Astrocyte (in vitro differentiated cells and primary cell): ENCODE measurements around the gene CASKIN1. TPM values are rescaled to one million over a fixed set of nuclear protein-coding genes. Genes with fewer than 3 reads are reported as not detected.

Experiments used
- DNase-seq: peaks from one replicate; pipeline ENCODE4 v3.0.0-alpha.2; 2010; ENCODE audit warnings: low read depth
- FAIRE-seq: peaks from 2 replicates; lab custom pipeline; 2011; peaks lifted over from hg19 to GRCh38; lab: Jason Lieb, UNC
- H2AFZ ChIP-seq: 2 replicates; pipeline ENCODE4 v1.6.0; 2012; ENCODE audit warnings: low read depth, low read length, inconsistent platforms
- H3K27ac ChIP-seq: 2 replicates; pipeline ENCODE4 v1.5.1; 2011; ENCODE audit warnings: low read depth, low read length, inconsistent platforms
- H3K27me3 ChIP-seq: 2 replicates; pipeline ENCODE4 v1.6.0; 2011; ENCODE audit warnings: low read length, inconsistent platforms; ENCODE audit not compliant: insufficient read depth
- H3K36me3 ChIP-seq: 2 replicates; pipeline ENCODE4 v1.5.1; 2011; ENCODE audit warnings: low read length, inconsistent platforms; ENCODE audit not compliant: insufficient read depth
- H3K4me1 ChIP-seq: 2 replicates; pipeline ENCODE4 v1.5.1; 2011; ENCODE audit warnings: low read length, inconsistent platforms; ENCODE audit not compliant: insufficient read depth
- H3K4me2 ChIP-seq: 2 replicates; pipeline ENCODE4 v1.6.0; 2012; ENCODE audit warnings: low read length, inconsistent platforms
- H3K4me3 ChIP-seq: 2 replicates; pipeline ENCODE4 v1.5.1; 2011; ENCODE audit warnings: low read depth, mild to moderate bottlenecking, low read length, inconsistent platforms; ENCODE audit not compliant: insufficient read depth
- H3K79me2 ChIP-seq: 2 replicates; pipeline ENCODE4 v1.6.0; 2012; ENCODE audit warnings: mild to moderate bottlenecking, low read length, inconsistent platforms; ENCODE audit not compliant: insufficient read depth
- H3K9ac ChIP-seq: 2 replicates; pipeline ENCODE4 v1.6.0; 2012; ENCODE audit warnings: mild to moderate bottlenecking, low read length, inconsistent platforms
- H3K9me3 ChIP-seq: 2 replicates; pipeline ENCODE4 v1.5.1; 2012; ENCODE audit warnings: low read depth, mild to moderate bottlenecking, low read length, inconsistent platforms; ENCODE audit not compliant: insufficient read depth
- H4K20me1 ChIP-seq: 2 replicates; pipeline ENCODE4 v1.6.0; 2012; ENCODE audit warnings: low read length, inconsistent platforms; ENCODE audit not compliant: insufficient read depth
- H3K27ac Mint-ChIP-seq: one replicate; pipeline ENCODE4 v1.8.0; 2021; ENCODE audit warnings: mild to moderate bottlenecking, mixed read lengths; ENCODE audit not compliant: unreplicated experiment
- H3K27me3 Mint-ChIP-seq: one replicate; pipeline ENCODE4 v1.8.0; 2021; ENCODE audit warnings: low read depth, mixed read lengths; ENCODE audit not compliant: unreplicated experiment
- H3K36me3 Mint-ChIP-seq: one replicate; pipeline ENCODE4 v1.8.0; 2021; ENCODE audit warnings: low read depth, mixed read lengths; ENCODE audit not compliant: unreplicated experiment
- H3K4me1 Mint-ChIP-seq: one replicate; pipeline ENCODE4 v1.8.0; 2021; ENCODE audit warnings: low read depth, mixed read lengths; ENCODE audit not compliant: unreplicated experiment
- H3K4me3 Mint-ChIP-seq: one replicate; pipeline ENCODE4 v1.8.0; 2021; ENCODE audit warnings: mild to moderate bottlenecking, moderate library complexity, mixed read lengths; ENCODE audit not compliant: unreplicated experiment
- H3K9me3 Mint-ChIP-seq: one replicate; pipeline ENCODE4 v1.8.0; 2021; ENCODE audit warnings: mild to moderate bottlenecking, mixed read lengths; ENCODE audit not compliant: unreplicated experiment
- EZH2 ChIP-seq: IDR thresholded peaks from 2 replicates; pipeline ENCODE4 v1.6.1; 2012; ENCODE audit warnings: mild to moderate bottlenecking, low read length, inconsistent platforms; ENCODE audit not compliant: insufficient read depth
- total RNA-seq: library from RNA; stranded (reverse); gene quantifications from 2 replicates; pipeline ENCODE4 v1.2.1, GENCODE V29; 2021
- TF ChIP-seq, protein P1 (sequence below): IDR thresholded peaks from 2 replicates; pipeline ENCODE4 v1.5.1; 2011; ENCODE audit warnings: low read depth, mild to moderate bottlenecking, inconsistent platforms, low read length, moderate library complexity; ENCODE audit not compliant: insufficient read depth

Gene CASKIN1
- total RNA-seq, 1 donor from 2014 or later, result 0.66 TPM

DNA sequence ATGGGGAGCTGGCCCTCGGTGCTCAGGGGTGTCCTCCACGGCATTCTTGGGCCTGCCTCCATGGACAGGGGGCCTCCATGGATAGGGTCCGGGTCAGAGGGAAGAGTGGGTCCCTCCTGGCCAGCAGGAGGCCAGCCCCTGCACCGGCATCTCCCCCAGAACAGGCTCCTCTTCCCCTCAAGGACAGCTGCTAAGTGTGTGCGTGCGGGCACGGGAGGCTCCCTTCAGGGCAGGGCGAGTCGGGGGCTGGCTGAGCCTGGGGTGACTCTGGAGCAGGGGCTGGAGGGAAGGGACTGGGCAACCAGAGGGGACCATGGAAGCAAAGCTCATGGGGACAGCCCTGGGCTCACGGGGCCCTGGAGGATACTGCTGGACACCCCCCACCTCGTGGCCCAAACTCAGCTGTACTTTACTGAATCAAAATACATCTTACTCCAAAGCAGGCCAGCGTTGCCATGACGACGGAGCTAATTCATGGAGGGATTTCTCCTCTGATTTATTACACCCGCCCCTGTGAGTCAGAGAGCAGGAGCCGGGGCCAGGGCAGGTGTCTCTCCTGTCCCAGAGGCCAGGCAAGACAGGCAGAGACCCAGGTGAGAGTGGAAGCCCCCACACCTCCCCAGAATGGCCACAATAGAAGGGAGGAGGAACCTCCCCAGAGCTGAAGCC, 2.1 kb downstream of the CASKIN1 start:
- Histone ChIP-seq H3K36me3 (no peaks in the 10 kb centered on the region), H3K4me3 (no peak overlapping the region), H3K4me2 (no peak overlapping the region), H3K9me3 (no peaks in the 10 kb centered on the region), H3K79me2 (no peaks in the 10 kb centered on the region), H2AFZ (no peak overlapping the region), H3K9ac (no peak overlapping the region), H3K27me3 (peaks cover 26% of the 10 kb centered on the region), H3K4me1 (no peaks in the 10 kb centered on the region), H4K20me1 (peaks cover 11% of the 10 kb centered on the region), H3K27ac (no peak overlapping the region)
- TF ChIP-seq EZH2, result no peak
- TF ChIP-seq, protein P1, sequence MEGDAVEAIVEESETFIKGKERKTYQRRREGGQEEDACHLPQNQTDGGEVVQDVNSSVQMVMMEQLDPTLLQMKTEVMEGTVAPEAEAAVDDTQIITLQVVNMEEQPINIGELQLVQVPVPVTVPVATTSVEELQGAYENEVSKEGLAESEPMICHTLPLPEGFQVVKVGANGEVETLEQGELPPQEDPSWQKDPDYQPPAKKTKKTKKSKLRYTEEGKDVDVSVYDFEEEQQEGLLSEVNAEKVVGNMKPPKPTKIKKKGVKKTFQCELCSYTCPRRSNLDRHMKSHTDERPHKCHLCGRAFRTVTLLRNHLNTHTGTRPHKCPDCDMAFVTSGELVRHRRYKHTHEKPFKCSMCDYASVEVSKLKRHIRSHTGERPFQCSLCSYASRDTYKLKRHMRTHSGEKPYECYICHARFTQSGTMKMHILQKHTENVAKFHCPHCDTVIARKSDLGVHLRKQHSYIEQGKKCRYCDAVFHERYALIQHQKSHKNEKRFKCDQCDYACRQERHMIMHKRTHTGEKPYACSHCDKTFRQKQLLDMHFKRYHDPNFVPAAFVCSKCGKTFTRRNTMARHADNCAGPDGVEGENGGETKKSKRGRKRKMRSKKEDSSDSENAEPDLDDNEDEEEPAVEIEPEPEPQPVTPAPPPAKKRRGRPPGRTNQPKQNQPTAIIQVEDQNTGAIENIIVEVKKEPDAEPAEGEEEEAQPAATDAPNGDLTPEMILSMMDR, result no peak
- no peak for FAIRE-seq
- Mint-ChIP-seq H3K27ac (no peak overlapping the region), H3K36me3 (peaks cover 3% of the 10 kb centered on the region), H3K9me3 (no peaks in the 10 kb centered on the region), H3K4me1 (no peaks in the 10 kb centered on the region), H3K4me3 (no peak overlapping the region), H3K27me3 (peaks cover 37% of the 10 kb centered on the region)
- no peak for DNase-seq

DNA sequence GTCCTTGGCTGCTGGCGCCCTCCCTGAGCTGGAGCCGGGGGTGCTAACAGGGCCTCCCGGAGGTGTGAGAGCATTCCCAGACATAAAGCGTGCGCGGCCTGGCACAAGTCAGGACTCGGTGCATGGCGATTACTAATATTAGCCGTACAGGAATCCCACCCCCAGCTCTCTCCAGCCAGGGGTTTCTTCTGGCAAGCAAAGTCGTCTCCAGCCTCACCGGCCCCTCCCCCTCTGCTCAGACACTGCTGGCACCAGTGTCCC, 5.0 kb downstream of the CASKIN1 start:
- Mint-ChIP-seq H3K36me3 (peaks cover 3% of the 10 kb centered on the region), H3K4me1 (no peaks in the 10 kb centered on the region), H3K4me3 (no peak overlapping the region), H3K27ac (no peak overlapping the region), H3K27me3 (peaks cover 21% of the 10 kb centered on the region), H3K9me3 (no peaks in the 10 kb centered on the region)
- DNase-seq (no peak), FAIRE-seq (no peak)
- H3K4me2 ChIP-seq, result no peak overlapping the region
- H2AFZ ChIP-seq, result no peak overlapping the region
- TF ChIP-seq, protein P1, result no peak
- no peak for TF ChIP-seq EZH2
- no peak overlapping the region for H3K4me3 ChIP-seq
- H3K4me1 ChIP-seq, result no peaks in the 10 kb centered on the region
- H4K20me1 ChIP-seq, result peaks cover 11% of the 10 kb centered on the region
- no peak overlapping the region for H3K9ac ChIP-seq
- no peaks in the 10 kb centered on the region for H3K9me3 ChIP-seq
- H3K36me3 ChIP-seq, result no peaks in the 10 kb centered on the region
- H3K27me3 ChIP-seq, result peaks cover 6% of the 10 kb centered on the region
- no peaks in the 10 kb centered on the region for H3K79me2 ChIP-seq
- no peak overlapping the region for H3K27ac ChIP-seq

DNA sequence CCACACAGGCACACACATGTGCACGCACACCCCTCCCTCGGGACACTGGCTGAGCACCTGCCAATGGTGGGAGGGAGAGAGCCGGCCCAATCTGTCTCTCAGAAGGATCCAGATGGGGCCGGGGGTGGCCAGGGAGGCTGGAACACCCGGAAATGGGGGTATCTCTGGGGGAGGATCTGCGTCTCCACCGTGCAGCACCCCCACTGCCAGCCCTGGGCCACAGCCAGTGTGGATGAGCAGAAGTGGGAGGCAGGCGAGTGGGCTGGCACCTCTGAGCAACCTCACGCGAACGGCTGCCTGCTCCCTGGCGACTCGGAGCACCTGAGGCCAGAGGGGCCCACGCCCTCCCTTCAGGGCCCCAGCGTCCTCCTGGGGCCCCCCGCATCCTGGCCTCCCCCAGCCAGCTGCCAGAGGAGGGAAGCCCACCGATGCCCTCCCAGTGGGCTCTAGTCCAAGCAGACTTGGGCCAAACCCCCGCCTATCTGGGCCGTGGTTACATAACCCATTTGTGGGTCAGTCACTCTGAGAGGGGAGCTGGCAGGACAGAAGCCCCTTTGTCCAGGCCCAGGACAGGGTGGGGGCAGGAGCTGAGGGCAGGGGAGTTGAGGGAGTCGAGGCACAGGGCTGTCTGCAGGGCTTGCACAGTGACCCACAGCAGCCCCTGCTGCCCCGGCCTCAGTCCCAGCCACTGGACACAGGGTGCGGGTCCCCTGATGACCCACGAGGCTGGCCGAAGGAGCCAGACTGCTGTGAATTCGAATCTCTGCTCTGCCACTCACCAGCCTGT, 5.6 kb downstream of the CASKIN1 start:
- Histone ChIP-seq H3K27ac (no peak overlapping the region), H3K4me3 (no peak overlapping the region), H3K4me2 (no peak overlapping the region), H3K27me3 (peaks cover 6% of the 10 kb centered on the region), H3K4me1 (no peaks in the 10 kb centered on the region), H4K20me1 (peaks cover 11% of the 10 kb centered on the region), H3K36me3 (no peaks in the 10 kb centered on the region), H2AFZ (no peak overlapping the region), H3K9ac (no peak overlapping the region), H3K9me3 (no peaks in the 10 kb centered on the region), H3K79me2 (no peaks in the 10 kb centered on the region)
- Mint-ChIP-seq H3K4me1 (no peaks in the 10 kb centered on the region), H3K27ac (no peak overlapping the region), H3K9me3 (no peaks in the 10 kb centered on the region), H3K27me3 (peaks cover 22% of the 10 kb centered on the region), H3K4me3 (no peak overlapping the region), H3K36me3 (peaks cover 3% of the 10 kb centered on the region)
- no peak for TF ChIP-seq EZH2
- TF ChIP-seq, protein P1, result no peak
- DNase-seq (no peak), FAIRE-seq (no peak)
